Right lobe of liver (tissue), 6 donors: Measurements from ENCODE around the gene B3GLCT. TPM values are rescaled to one million over a fixed set of nuclear protein-coding genes. Genes with fewer than 3 reads are reported as not detected.

ENCODE experiments used
- ATAC-seq, 4 donors: fragments of 200-7000 bp; cut with Tn5 transposase; one replicate each; pipeline ENCODE4 v1.9.1; 2020; ENCODE audit warnings: mild to moderate bottlenecking in 4 of 4, moderate library complexity in 4 of 4
- DNase-seq, 3 donors: peaks; one replicate each; pipeline ENCODE4 v3.0.0-alpha.2; 2020
- H3K27ac ChIP-seq, 3 donors: fragments of 200-600 bp; one replicate each; pipeline ENCODE4 v1.8.0; 2022
- H3K27me3 ChIP-seq, 2 donors: fragments of 200-600 bp; one replicate each; pipeline ENCODE4 v1.8.0; 2022
- H3K36me3 ChIP-seq, 4 donors: fragments of 200-600 bp; sonication (generic) in 1 of 4; one replicate each; pipeline versions ENCODE4 v1.5.1 to v1.8.0; 2017 to 2022; ENCODE audit warnings: control low read depth in 1 of 4
- H3K4me1 ChIP-seq, 4 donors: fragments of 200-600 bp; sonication (generic) in 1 of 4; one replicate each; pipeline versions ENCODE4 v1.5.1 to v1.8.0; 2017 to 2022; ENCODE audit warnings: control low read depth in 1 of 4
- H3K4me3 ChIP-seq, 3 donors: fragments of 200-600 bp; one replicate each; pipeline ENCODE4 v1.8.0; 2022
- H3K9me3 ChIP-seq, 4 donors: fragments of 200-600 bp; sonication (generic) in 1 of 4; one replicate each; pipeline versions ENCODE4 v1.5.1 to v1.8.0; 2017 to 2022; ENCODE audit warnings: control low read depth in 1 of 4
- CTCF ChIP-seq, 4 donors: fragments of 200-600 bp in 3 of 4; fragments of 450-650 bp in 1 of 4; IDR thresholded peaks; one replicate each; pipeline versions ENCODE4 v1.5.1 to v1.8.0; 2016 to 2022; ENCODE audit warnings: antibody characterized with exemption in 4 of 4, mild to moderate bottlenecking in 2 of 4
- POLR2A ChIP-seq: fragments of 450-650 bp; IDR thresholded peaks from one replicate; pipeline ENCODE4 v1.6.1; 2017; ENCODE audit warnings: antibody characterized with exemption, mild to moderate bottlenecking
- WGBS: methylation state at CpG from one replicate; pipeline ENCODE4 v1.1.6; 2018; ENCODE audit warnings: low coverage, low lambda C conversion rate; ENCODE audit not compliant: insufficient coverage; ENCODE audit errors: missing lambda C conversion rate; 5-methylcytosine and 5-hydroxymethylcytosine counted together
- intact Hi-C, 2 donors: fragments of 100-400 bp; cut with DNase I; formaldehyde crosslinking; loops; one replicate each; pipeline versions ENCODE4 v1.11.2 to v1.14.1; 2022
- total RNA-seq, 6 experiments: library from RNA; depleted of rRNA in 2 of 6; stranded (reverse); fragments of >200 nt in 2 of 6; fragmentation: NEBNext Ultra II Directional in 3 of 6; extraction: Animal tissue kit (Norgen Biotek cat#: 25700) in 3 of 6; gene quantifications; one replicate each; pipeline versions ENCODE4 v1.1.0 to v1.2.4, GENCODE V29; 2016 to 2023
- donor health status: DM: no; HTN: yes; CAD: no.
- donor health status: DM: no; HTN: no; CAD: no.
- donor health status: DM: no; HTN: no; CAD: no.
- donor health status: DM: no; HTN: yes; CAD: no.
- donor health status: DM: no; HTN: yes; CAD: no.

Gene B3GLCT
- total RNA-seq, 6 experiments from 2014 or later, result 2.7 to 3.6 (median 3.0) TPM

GRCh38 chr13:31179754-31180153 is 20.0 kb upstream of the B3GLCT start:
- no peak for TF ChIP-seq POLR2A
- no peak for TF ChIP-seq CTCF (IDR thresholded peaks at IDR 0.05)
- DNase-seq (no peak), ATAC-seq (no peak)
- intact Hi-C loops, result no loop called here
- no peaks in the 10 kb centered on the region for H3K27me3 ChIP-seq
- no peak overlapping the region for H3K27ac ChIP-seq
- H3K4me1 ChIP-seq, result no peaks in the 10 kb centered on the region
- no peaks in the 10 kb centered on the region for H3K36me3 ChIP-seq
- 63% methylated on average over 5 of the region's 5 CpGs for WGBS
- no peaks in the 10 kb centered on the region for H3K9me3 ChIP-seq
- no peak overlapping the region for H3K4me3 ChIP-seq

DNA sequence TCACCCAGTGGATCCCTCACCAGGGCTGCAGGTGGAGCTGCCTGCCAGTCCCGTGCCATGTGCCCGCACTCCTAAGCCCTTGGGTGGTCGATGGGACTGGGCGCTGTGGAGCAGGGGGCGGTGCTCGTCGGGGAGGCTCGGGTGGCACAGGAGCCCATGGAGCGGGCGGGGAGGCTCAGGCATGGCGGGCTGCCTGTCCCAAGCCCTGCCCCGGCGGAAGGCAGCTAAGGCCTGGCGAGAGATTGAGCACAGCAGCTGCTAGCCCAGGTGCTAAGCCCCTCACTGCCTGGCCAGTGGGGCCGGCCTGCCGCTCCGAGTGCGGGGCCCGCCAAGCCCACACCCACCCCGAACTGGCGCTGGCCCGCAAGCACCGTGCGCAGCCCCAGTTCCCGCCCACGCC is 16.8 kb upstream of the B3GLCT start:
- no peak for DNase-seq
- Histone ChIP-seq H3K4me1 (no peaks in the 10 kb centered on the region), H3K4me3 (no peak overlapping the region), H3K9me3 (no peaks in the 10 kb centered on the region), H3K27me3 (no peaks in the 10 kb centered on the region), H3K36me3 (no peaks in the 10 kb centered on the region), H3K27ac (no peak overlapping the region)
- intact Hi-C loops, result no loop called here
- no peak for ATAC-seq
- no peak for TF ChIP-seq CTCF (IDR thresholded peaks at IDR 0.05)
- no peak for TF ChIP-seq POLR2A
- no CpG with 5 or more reads among the region's 26 CpGs for WGBS

- WGBS, result 76% methylated on average over 4 of the region's 6 CpGs
- no peak for TF ChIP-seq POLR2A
- no peak for TF ChIP-seq CTCF (IDR thresholded peaks at IDR 0.05)
- Histone ChIP-seq H3K4me1 (no peaks in the 10 kb centered on the region), H3K4me3 (no peak overlapping the region), H3K27me3 (no peaks in the 10 kb centered on the region), H3K9me3 (no peaks in the 10 kb centered on the region), H3K27ac (no peak overlapping the region), H3K36me3 (no peaks in the 10 kb centered on the region)
- intact Hi-C loops, result no loop called here
- ATAC-seq (no peak), DNase-seq (no peak)
Measured at GRCh38 chr13:31184451-31184850, 15.3 kb upstream of the B3GLCT start.

- no peak for DNase-seq
- no peak overlapping the region for H3K4me3 ChIP-seq
- H3K36me3 ChIP-seq, result no peaks in the 10 kb centered on the region
- H3K27me3 ChIP-seq, result no peaks in the 10 kb centered on the region
- H3K4me1 ChIP-seq, result no peaks in the 10 kb centered on the region
- ATAC-seq, result no peak
- 69% methylated on average over 7 of the region's 7 CpGs for WGBS
- no peaks in the 10 kb centered on the region for H3K9me3 ChIP-seq
- intact Hi-C loops, result no loop called here
- no peak overlapping the region for H3K27ac ChIP-seq
- TF ChIP-seq CTCF (IDR thresholded peaks at IDR 0.05) (no peak), POLR2A (no peak)
Measured at GRCh38 chr13:31184981-31185645, 14.7 kb upstream of the B3GLCT start.
